Neural crest cell (in vitro differentiated cells): Measurements from ENCODE around the gene CAMK2D. TPM values are rescaled to one million over a fixed set of nuclear protein-coding genes. Genes with fewer than 3 reads are reported as not detected.

Experiments used
- DNase-seq: peaks from one replicate; pipeline ENCODE4 v3.0.0; 2021; ENCODE audit warnings: low read depth, mixed read lengths, low spot score
- H3K27ac Mint-ChIP-seq: one replicate; pipeline ENCODE4 v1.8.0; 2021; ENCODE audit warnings: mild to moderate bottlenecking, mixed read lengths; ENCODE audit not compliant: unreplicated experiment
- H3K27me3 Mint-ChIP-seq: 2 replicates; pipeline ENCODE4 v1.8.0; 2021; ENCODE audit warnings: low read depth, mild to moderate bottlenecking, mixed read lengths
- H3K36me3 Mint-ChIP-seq: 2 replicates; pipeline ENCODE4 v1.8.0; 2021; ENCODE audit warnings: low read depth, mild to moderate bottlenecking, mixed read lengths
- H3K4me1 Mint-ChIP-seq: 2 replicates; pipeline ENCODE4 v1.8.0; 2021; ENCODE audit warnings: mixed read lengths
- H3K4me3 Mint-ChIP-seq: one replicate; pipeline ENCODE4 v1.8.0; 2021; ENCODE audit warnings: mild to moderate bottlenecking, mixed read lengths
- H3K9me3 Mint-ChIP-seq: 2 replicates; pipeline ENCODE4 v1.8.0; 2021; ENCODE audit warnings: mixed read lengths
- total RNA-seq: library from RNA; stranded (reverse); gene quantifications from 2 replicates; pipeline ENCODE4 v1.2.1, GENCODE V29; 2021
- TF ChIP-seq, protein P1 (sequence below): fragments of 200-600 bp; sonication (generic); conservative IDR thresholded peaks from 2 replicates; pipeline ENCODE4 v1.5.0; 2021; ENCODE audit warnings: antibody characterized with exemption, mild to moderate bottlenecking

CAMK2D gene
- total RNA-seq, 1 donor from 2014 or later = 33.7 TPM

GRCh38 chr4:113760094-113760794 is 1.3 kb downstream of the CAMK2D start:
- H3K4me1 Mint-ChIP-seq = peaks cover 55% of the 10 kb centered on the region

GRCh38 chr4:113759696-113760093 is 1.8 kb downstream of the CAMK2D start:
- Mint-ChIP-seq H3K27me3 (no peaks in the 10 kb centered on the region), H3K4me1 (peaks cover 55% of the 10 kb centered on the region), H3K9me3 (no peaks in the 10 kb centered on the region), H3K36me3 (no peaks in the 10 kb centered on the region), H3K4me3 (peak overlapping the region; percentile 98), H3K27ac (no peak overlapping the region)
- TF ChIP-seq, protein P1, sequence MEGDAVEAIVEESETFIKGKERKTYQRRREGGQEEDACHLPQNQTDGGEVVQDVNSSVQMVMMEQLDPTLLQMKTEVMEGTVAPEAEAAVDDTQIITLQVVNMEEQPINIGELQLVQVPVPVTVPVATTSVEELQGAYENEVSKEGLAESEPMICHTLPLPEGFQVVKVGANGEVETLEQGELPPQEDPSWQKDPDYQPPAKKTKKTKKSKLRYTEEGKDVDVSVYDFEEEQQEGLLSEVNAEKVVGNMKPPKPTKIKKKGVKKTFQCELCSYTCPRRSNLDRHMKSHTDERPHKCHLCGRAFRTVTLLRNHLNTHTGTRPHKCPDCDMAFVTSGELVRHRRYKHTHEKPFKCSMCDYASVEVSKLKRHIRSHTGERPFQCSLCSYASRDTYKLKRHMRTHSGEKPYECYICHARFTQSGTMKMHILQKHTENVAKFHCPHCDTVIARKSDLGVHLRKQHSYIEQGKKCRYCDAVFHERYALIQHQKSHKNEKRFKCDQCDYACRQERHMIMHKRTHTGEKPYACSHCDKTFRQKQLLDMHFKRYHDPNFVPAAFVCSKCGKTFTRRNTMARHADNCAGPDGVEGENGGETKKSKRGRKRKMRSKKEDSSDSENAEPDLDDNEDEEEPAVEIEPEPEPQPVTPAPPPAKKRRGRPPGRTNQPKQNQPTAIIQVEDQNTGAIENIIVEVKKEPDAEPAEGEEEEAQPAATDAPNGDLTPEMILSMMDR = no peak
- DNase-seq = no peak

More at GRCh38 chr4:113760094-113760794, 1.3 kb downstream of the CAMK2D start:
- DNase-seq = peak; percentile 3
- no peaks in the 10 kb centered on the region for H3K27me3 Mint-ChIP-seq
- TF ChIP-seq, protein P1 = no peak
- H3K4me3 Mint-ChIP-seq = peak overlapping the region; percentile 98
- H3K9me3 Mint-ChIP-seq = no peaks in the 10 kb centered on the region
- no peaks in the 10 kb centered on the region for H3K36me3 Mint-ChIP-seq
- peak overlapping the region; percentile 53 for H3K27ac Mint-ChIP-seq

DNA sequence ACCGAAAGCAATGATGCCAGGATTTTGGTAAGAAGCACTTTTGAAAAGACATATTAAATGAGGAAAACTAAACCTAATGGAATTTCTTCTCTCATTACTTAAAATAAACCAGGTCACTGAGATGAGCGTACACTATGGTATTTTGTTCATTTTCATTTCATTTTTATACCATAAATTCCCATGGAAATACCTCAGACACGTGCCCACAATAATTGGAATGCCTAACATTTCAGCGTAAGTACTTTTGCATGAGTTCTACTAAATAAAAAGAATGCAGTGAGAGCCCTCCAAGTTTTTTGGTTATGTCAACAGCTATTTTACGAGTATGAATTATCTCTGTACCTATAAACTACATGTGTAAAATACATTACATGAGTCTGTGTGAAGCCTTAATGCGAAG is 3.2 kb downstream of the CAMK2D start:
- Mint-ChIP-seq H3K4me3 (peak overlapping the region; percentile 24), H3K4me1 (peaks cover 55% of the 10 kb centered on the region), H3K27ac (no peak overlapping the region), H3K27me3 (no peaks in the 10 kb centered on the region), H3K36me3 (no peaks in the 10 kb centered on the region), H3K9me3 (no peaks in the 10 kb centered on the region)
- DNase-seq = no peak
- TF ChIP-seq, protein P1 = no peak

GRCh38 chr4:113757486-113757885 is 4.1 kb downstream of the CAMK2D start:
- peak overlapping the region; percentile 24 for H3K4me3 Mint-ChIP-seq
- no peaks in the 10 kb centered on the region for H3K9me3 Mint-ChIP-seq
- H3K4me1 Mint-ChIP-seq = peaks cover 46% of the 10 kb centered on the region
- H3K36me3 Mint-ChIP-seq = no peaks in the 10 kb centered on the region
- TF ChIP-seq, protein P1 = no peak
- no peak for DNase-seq
- H3K27me3 Mint-ChIP-seq = no peaks in the 10 kb centered on the region
- no peak overlapping the region for H3K27ac Mint-ChIP-seq

- Mint-ChIP-seq H3K27ac (peak overlapping the region; percentile 22), H3K4me1 (peaks cover 44% of the 10 kb centered on the region)
These were observed 5.5 kb downstream of the CAMK2D start for GRCh38 chr4:113756005-113756410.

More at GRCh38 chr4:113756005-113756410, 5.5 kb downstream of the CAMK2D start:
- TF ChIP-seq, protein P1 = no peak
- Mint-ChIP-seq H3K4me3 (peak overlapping the region; percentile 49), H3K9me3 (no peaks in the 10 kb centered on the region), H3K27me3 (no peaks in the 10 kb centered on the region), H3K36me3 (peaks cover under 1% of the 10 kb centered on the region)
- no peak for DNase-seq
